Tibial nerve (tissue), 4 donors: ENCODE measurements around the gene SH3GLB2. TPM values are rescaled to one million over a fixed set of nuclear protein-coding genes. Genes with fewer than 3 reads are reported as not detected.

ENCODE experiments used
- DNase-seq, 2 donors: peaks; one replicate each; pipeline ENCODE4 v3.0.0-alpha.2; 2019; ENCODE audit warnings: low spot score in 2 of 2
- H3K27ac ChIP-seq, 4 donors: fragments of 200-600 bp; sonication (generic) in 3 of 4; one replicate each; pipeline ENCODE4 v1.5.1; 2017 to 2019; ENCODE audit warnings: mild to moderate bottlenecking in 1 of 4
- H3K27me3 ChIP-seq, 2 donors: fragments of 200-600 bp; sonication (generic) in 1 of 2; one replicate each; pipeline versions ENCODE4 v1.5.1 to v1.6.0; 2017 to 2019
- H3K36me3 ChIP-seq, 3 donors: fragments of 200-600 bp; sonication (generic); one replicate each; pipeline ENCODE4 v1.5.1; 2018 to 2019
- H3K4me1 ChIP-seq, 4 donors: fragments of 200-600 bp; sonication (generic) in 3 of 4; one replicate each; pipeline ENCODE4 v1.5.1; 2017 to 2019
- H3K4me3 ChIP-seq, 4 donors: fragments of 200-600 bp; sonication (generic) in 3 of 4; one replicate each; pipeline ENCODE4 v1.5.1; 2017 to 2019; ENCODE audit warnings: mild to moderate bottlenecking in 1 of 4, moderate library complexity in 1 of 4
- H3K9me3 ChIP-seq, 4 donors: fragments of 200-600 bp; sonication (generic) in 3 of 4; one replicate each; pipeline ENCODE4 v1.5.1; 2017 to 2019
- EP300 ChIP-seq, 2 donors: sonication (generic); formaldehyde crosslinking; IDR thresholded peaks; one replicate each; pipeline ENCODE4 v1.6.1; 2017; ENCODE audit warnings: antibody characterized with exemption in 2 of 2, mild to moderate bottlenecking in 1 of 2
- POLR2A ChIP-seq, 2 donors: fragments of 450-650 bp; IDR thresholded peaks; one replicate each; pipeline ENCODE4 v1.6.1; 2017; ENCODE audit warnings: antibody characterized with exemption in 2 of 2, mild to moderate bottlenecking in 2 of 2, moderate library complexity in 2 of 2
- WGBS, 2 donors: methylation state at CpG; one replicate each; pipeline ENCODE4 v1.1.5; 2018; 5-methylcytosine and 5-hydroxymethylcytosine counted together
- total RNA-seq, 4 donors: library from RNA; depleted of rRNA; stranded (reverse); fragments of >200 nt; gene quantifications; one replicate each; pipeline ENCODE4 v1.1.0, GENCODE V29; 2016
- TF ChIP-seq, protein P1 (sequence below), 5 experiments: fragments of 200-600 bp in 3 of 5; fragments of 450-650 bp in 2 of 5; sonication (generic) in 3 of 5; IDR thresholded peaks; one replicate each; pipeline ENCODE4 v1.5.1; 2016 to 2019; ENCODE audit warnings: antibody characterized with exemption in 5 of 5, mild to moderate bottlenecking in 3 of 5, moderate library complexity in 2 of 5

Gene SH3GLB2
- total RNA-seq, 4 donors from 2014 or later, result 117 to 175 (median 129) TPM

DNA sequence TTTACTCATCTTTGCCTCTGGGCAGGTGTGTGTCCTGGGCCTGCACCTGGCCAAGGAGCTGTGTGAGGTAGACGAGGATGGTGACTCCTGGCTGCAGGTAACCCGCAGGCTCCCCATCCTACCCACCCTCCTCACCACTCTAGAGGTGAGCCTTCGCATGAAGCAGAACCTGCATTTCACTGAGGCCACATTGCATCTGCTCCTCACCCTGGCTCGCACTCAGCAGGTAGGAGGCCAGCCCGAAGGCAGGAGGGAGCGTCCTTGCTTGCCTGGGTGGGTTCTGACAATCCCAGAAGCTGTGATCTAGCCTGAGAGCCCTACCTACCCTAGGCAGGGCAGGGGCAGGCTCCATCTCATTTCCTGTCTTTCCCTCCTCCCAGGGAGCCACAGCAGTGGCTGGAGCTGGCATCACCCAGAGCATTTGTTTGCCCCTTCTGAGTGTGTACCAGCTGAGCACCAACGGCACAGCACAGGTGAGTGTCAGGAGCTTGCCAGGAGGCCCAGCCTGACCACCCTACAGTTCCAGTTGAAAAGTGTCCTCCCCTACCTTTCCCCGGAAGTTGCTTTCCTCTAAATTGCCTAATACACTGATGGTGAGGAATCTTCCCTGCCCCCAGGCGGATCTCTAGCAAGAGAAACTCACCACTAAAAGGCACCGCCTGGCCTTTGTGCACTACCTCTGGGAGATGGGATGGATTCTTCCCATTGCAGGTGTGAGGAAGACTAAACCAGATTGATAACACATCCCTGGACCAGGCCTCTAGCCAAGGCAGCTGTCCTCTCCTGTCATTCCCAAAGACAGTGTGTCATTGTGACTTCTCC is 26.4 kb downstream of the SH3GLB2 start:
- H3K4me1 ChIP-seq, result peaks cover 0 to 7% (median 0%) of the 10 kb centered on the region in 4 donors
- H3K36me3 ChIP-seq, result peaks cover 0 to 99% (median 32%) of the 10 kb centered on the region in 3 donors
- WGBS, 2 donors, result 95 to 99% methylated on average over 8 to 9 of the region's 10 CpGs
- H3K27me3 ChIP-seq, result no peaks in the 10 kb centered on the region
- H3K9me3 ChIP-seq, result no peaks in the 10 kb centered on the region
- H3K27ac ChIP-seq, result peak overlapping the region in 1 of 4 donors; percentile 11
- DNase-seq, result no peak
- H3K4me3 ChIP-seq, result no peak overlapping the region
- TF ChIP-seq EP300 (IDR thresholded peaks at IDR 0.05) (no peak), POLR2A (IDR thresholded peaks at IDR 0.05) (no peak)
- TF ChIP-seq, protein P1, sequence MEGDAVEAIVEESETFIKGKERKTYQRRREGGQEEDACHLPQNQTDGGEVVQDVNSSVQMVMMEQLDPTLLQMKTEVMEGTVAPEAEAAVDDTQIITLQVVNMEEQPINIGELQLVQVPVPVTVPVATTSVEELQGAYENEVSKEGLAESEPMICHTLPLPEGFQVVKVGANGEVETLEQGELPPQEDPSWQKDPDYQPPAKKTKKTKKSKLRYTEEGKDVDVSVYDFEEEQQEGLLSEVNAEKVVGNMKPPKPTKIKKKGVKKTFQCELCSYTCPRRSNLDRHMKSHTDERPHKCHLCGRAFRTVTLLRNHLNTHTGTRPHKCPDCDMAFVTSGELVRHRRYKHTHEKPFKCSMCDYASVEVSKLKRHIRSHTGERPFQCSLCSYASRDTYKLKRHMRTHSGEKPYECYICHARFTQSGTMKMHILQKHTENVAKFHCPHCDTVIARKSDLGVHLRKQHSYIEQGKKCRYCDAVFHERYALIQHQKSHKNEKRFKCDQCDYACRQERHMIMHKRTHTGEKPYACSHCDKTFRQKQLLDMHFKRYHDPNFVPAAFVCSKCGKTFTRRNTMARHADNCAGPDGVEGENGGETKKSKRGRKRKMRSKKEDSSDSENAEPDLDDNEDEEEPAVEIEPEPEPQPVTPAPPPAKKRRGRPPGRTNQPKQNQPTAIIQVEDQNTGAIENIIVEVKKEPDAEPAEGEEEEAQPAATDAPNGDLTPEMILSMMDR (IDR thresholded peaks at IDR 0.05), result no peak

DNA sequence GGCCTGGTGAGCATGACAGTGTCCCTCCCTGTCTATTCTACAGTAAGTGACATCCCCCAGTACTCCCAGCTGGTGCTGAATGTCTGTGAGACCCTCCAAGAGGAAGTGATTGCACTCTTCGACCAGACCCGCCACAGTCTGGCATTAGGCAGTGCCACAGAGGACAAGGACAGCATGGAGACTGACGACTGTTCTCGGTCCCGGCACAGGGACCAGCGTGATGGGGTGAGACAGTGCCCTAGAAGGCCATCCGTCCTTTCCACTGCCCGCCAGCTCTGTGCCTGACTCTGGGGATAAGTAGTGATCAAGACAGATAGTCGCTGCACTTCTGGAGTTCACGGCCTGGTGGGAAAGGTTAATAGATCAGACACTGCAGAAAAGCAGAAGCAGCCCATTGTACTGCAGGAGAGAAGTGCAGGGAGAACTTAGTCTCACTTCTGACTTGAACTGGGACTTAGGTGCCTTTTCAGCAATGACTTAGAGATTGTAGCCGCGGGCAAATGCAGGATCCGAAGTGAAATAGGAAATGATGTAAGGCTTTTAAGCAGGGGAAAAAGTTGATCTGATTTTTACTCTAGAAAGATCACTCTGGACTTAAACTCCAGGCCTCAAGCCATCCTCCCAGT is 28.4 kb downstream of the SH3GLB2 start:
- peaks cover 0 to 4% (median 0%) of the 10 kb centered on the region in 4 donors for H3K4me1 ChIP-seq
- no peaks in the 10 kb centered on the region for H3K9me3 ChIP-seq
- H3K27ac ChIP-seq, result no peak overlapping the region
- no peak overlapping the region for H3K4me3 ChIP-seq
- peaks cover 0 to 99% (median 38%) of the 10 kb centered on the region in 3 donors for H3K36me3 ChIP-seq
- WGBS, 2 donors, result 76 to 91% methylated on average over 13 of the region's 13 CpGs
- DNase-seq, result no peak
- TF ChIP-seq EP300 (IDR thresholded peaks at IDR 0.05), result no peak
- TF ChIP-seq POLR2A (IDR thresholded peaks at IDR 0.05), result no peak
- TF ChIP-seq, protein P1 (IDR thresholded peaks at IDR 0.05), result no peak
- no peaks in the 10 kb centered on the region for H3K27me3 ChIP-seq

DNA sequence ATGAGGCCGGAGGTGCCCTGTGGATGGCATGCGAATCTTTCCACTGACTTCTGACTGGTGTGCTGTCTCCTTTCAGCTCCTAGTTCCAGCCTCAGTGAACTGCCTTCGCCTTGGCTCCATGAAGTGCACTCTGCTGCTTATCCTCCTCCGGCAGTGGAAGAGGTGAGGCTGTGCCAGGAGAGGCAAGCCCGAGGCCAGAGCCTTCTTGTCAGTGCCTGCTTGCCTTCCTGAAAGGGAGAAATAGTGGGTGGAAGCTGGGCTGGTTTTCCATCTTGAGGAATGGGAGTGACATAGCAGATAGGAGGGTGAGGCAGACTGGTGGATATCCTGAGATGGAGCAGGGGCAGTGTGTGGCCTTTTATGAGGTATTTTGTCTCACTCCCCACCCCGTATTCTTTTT is 29.7 kb downstream of the SH3GLB2 start:
- TF ChIP-seq POLR2A (IDR thresholded peaks at IDR 0.05) (no peak), EP300 (IDR thresholded peaks at IDR 0.05) (no peak)
- TF ChIP-seq, protein P1 (IDR thresholded peaks at IDR 0.05), result no peak
- Histone ChIP-seq H3K27me3 (no peaks in the 10 kb centered on the region), H3K27ac (no peak overlapping the region), H3K9me3 (no peaks in the 10 kb centered on the region), H3K4me3 (no peak overlapping the region), H3K4me1 (peaks cover 0 to 4% (median 0%) of the 10 kb centered on the region in 4 donors), H3K36me3 (peaks cover 2 to 100% (median 50%) of the 10 kb centered on the region in 3 donors)
- 91 to 92% methylated on average over 6 of the region's 6 CpGs for WGBS, 2 donors
- DNase-seq, result no peak

DNA sequence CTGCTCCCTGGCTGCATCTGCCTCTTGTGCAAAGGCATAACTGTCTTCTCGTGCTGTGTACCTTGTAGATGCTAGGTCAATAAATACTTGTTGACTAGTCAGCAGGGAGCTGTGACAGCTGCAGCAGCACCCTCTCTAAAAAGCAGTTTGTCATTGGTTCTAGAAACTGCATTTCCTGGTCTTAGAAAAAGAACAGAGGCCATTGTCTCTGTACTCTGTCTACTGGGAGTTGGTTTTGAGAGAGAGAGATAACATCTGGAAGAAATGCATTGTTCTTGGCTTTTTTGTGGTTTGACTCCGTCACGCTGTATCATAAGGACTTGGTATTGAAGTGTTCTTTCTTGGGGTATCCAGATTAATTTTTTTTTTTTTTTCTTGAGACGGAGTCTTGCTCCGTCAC is 32.3 kb downstream of the SH3GLB2 start:
- no peak for TF ChIP-seq EP300 (IDR thresholded peaks at IDR 0.05)
- TF ChIP-seq, protein P1 (IDR thresholded peaks at IDR 0.05), result no peak
- no peak for TF ChIP-seq POLR2A (IDR thresholded peaks at IDR 0.05)
- WGBS, 2 donors, result 42 to 51% methylated on average over 5 of the region's 5 CpGs
- DNase-seq, result no peak
- Histone ChIP-seq H3K27me3 (no peaks in the 10 kb centered on the region), H3K4me3 (no peak overlapping the region), H3K27ac (peak overlapping the region in 2 of 4 donors; percentile 34 to 46), H3K9me3 (no peaks in the 10 kb centered on the region), H3K4me1 (peaks cover 0 to 4% (median 0%) of the 10 kb centered on the region in 4 donors), H3K36me3 (peaks cover 3 to 98% (median 46%) of the 10 kb centered on the region in 3 donors)

DNA sequence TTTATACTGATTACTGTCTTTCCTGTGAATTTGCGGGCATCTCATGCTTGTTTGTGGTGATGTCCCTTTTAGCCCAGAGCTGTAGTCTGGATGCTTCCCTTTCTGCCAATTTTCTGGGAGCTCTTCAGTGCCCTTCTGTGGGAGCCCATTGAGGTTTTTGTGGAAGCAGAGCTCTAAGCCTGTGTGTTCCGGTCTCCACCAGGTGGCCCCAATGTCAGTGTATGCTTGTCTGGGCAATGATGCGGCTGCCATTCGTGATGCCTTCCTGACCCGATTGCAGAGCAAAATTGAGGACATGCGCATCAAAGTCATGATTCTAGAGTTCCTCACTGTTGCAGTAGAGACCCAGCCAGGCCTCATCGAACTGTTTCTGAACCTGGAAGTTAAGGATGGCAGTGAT is 35.1 kb downstream of the SH3GLB2 start:
- H3K4me3 ChIP-seq, result no peak overlapping the region
- peaks cover 0 to 4% (median 0%) of the 10 kb centered on the region in 4 donors for H3K4me1 ChIP-seq
- TF ChIP-seq, protein P1 (IDR thresholded peaks at IDR 0.05), result no peak
- no peak for TF ChIP-seq EP300 (IDR thresholded peaks at IDR 0.05)
- TF ChIP-seq POLR2A (IDR thresholded peaks at IDR 0.05), result no peak
- H3K36me3 ChIP-seq, result peaks cover 3 to 94% (median 25%) of the 10 kb centered on the region in 3 donors
- no peaks in the 10 kb centered on the region for H3K27me3 ChIP-seq
- H3K9me3 ChIP-seq, result no peaks in the 10 kb centered on the region
- no peak for DNase-seq
- H3K27ac ChIP-seq, result no peak overlapping the region
- WGBS, 2 donors, result 64 to 66% methylated on average over 7 of the region's 7 CpGs
